ENCODE results near the gene LRCH2.

Gene LRCH2

DNA sequence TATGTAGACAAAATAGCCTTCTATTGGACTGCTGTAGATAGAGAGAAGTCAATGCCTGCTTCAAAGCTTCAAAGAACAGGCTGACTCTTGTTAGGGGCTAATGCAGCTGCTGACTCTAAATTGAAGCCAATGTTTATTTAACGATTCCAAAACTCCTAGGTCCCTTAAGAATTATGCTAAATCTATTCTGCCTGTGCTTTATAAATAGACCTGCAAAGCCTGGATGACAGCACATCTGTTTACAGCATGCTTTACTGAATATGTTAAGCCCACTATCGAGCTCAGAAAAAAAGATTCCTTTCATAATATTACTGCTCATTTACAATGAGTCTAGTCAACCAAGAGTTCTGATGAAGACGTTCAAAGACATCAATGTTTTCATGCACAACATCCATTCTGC, 99.5 kb downstream of the LRCH2 start:
- DNase-seq (ENCODE audit: insufficient read length, low spot score) (no peak), FAIRE-seq (no peak)
- TF ChIP-seq, protein P1, sequence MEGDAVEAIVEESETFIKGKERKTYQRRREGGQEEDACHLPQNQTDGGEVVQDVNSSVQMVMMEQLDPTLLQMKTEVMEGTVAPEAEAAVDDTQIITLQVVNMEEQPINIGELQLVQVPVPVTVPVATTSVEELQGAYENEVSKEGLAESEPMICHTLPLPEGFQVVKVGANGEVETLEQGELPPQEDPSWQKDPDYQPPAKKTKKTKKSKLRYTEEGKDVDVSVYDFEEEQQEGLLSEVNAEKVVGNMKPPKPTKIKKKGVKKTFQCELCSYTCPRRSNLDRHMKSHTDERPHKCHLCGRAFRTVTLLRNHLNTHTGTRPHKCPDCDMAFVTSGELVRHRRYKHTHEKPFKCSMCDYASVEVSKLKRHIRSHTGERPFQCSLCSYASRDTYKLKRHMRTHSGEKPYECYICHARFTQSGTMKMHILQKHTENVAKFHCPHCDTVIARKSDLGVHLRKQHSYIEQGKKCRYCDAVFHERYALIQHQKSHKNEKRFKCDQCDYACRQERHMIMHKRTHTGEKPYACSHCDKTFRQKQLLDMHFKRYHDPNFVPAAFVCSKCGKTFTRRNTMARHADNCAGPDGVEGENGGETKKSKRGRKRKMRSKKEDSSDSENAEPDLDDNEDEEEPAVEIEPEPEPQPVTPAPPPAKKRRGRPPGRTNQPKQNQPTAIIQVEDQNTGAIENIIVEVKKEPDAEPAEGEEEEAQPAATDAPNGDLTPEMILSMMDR (IDR thresholded peaks at IDR 0.05; ENCODE audit: insufficient read depth, missing control alignments): no peak

DNA sequence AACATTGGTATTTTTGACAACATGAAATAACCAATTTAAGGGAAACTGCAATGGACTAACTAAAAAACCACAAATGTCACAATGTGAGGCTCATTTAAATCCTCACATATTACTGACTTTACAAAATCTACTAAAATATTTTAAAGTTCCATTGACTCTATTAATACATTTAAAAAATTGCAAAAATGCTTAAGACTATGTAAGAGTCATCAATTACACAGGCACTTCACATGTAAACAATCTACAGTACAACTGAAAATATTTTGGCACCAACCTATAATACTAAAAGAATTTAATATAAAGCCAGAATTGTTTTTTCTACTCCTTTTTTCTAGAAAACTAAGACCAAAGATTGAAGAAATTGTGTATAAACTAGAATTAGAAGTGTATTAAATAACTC, 121.5 kb downstream of the LRCH2 start:
- TF ChIP-seq, protein P1 (IDR thresholded peaks at IDR 0.05; ENCODE audit: insufficient read depth, missing control alignments): no peak
- no peak for FAIRE-seq
- no peak for DNase-seq (ENCODE audit: insufficient read length, low spot score)

DNA sequence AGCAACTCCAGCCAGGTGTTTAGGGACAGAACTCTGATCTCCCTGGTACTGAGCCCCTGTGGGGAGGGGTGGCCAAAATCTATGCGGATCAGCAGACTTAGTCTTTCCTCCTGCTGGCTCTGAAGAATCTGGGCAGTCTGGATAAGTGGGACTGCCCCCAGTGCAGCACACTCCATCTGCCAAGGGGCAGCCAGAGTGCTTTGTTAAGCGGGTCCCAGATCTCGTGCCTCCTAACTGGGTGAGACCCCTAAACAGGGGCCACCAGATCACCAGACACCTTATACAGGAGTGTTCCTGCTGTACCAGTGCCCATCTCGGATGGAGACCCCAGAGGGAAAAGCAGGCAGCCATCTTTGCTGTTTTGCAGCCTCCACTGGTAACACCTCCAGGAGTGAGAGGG, 135.0 kb downstream of the LRCH2 start:
- no peak for FAIRE-seq
- TF ChIP-seq, protein P1 (IDR thresholded peaks at IDR 0.05; ENCODE audit: insufficient read depth, missing control alignments): no peak
- DNase-seq (ENCODE audit: insufficient read length, low spot score): no peak

DNA sequence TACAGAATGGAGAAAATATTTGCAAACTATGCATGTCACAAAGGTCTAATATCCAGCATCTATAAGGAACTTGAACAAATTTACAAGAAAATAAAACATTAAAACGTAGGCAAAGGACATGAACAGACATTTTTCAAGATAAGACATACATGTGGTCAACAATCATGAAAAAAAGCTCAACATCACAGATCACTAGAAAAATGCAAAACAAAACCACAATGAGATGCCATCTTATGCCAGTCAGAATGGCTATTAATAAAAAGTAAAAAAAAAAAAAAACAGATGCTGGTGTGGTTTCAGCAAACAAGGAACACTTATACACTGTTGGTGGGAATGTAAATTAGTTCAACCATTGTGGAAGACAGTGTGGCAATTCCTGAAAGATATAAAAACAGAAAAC, 140.7 kb downstream of the LRCH2 start:
- DNase-seq (ENCODE audit: insufficient read length, low spot score) (no peak), FAIRE-seq (no peak)
- TF ChIP-seq, protein P1 (IDR thresholded peaks at IDR 0.05; ENCODE audit: insufficient read depth, missing control alignments): no peak

DNA sequence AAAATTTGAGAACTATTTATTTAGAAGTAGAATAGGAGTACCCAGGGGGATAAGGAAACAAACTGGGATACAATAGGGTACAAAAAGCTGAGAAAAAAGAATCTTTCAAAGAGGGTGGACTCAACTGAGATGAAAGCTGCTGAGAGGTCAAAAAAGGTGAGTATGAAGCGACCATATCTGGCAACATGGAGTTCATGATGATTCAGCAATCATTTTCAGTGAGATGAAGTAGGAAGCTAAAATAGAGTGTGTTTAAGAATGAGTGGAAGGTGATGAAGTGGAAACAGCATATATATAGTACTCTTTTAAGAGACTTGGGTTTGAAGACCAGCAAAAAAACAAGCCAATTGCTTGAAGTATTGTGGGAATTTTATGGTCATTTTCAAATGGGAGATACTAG, 144.5 kb downstream of the LRCH2 start:
- TF ChIP-seq, protein P1 (IDR thresholded peaks at IDR 0.05; ENCODE audit: insufficient read depth, missing control alignments): no peak
- FAIRE-seq (no peak), DNase-seq (ENCODE audit: insufficient read length, low spot score) (no peak)

DNA sequence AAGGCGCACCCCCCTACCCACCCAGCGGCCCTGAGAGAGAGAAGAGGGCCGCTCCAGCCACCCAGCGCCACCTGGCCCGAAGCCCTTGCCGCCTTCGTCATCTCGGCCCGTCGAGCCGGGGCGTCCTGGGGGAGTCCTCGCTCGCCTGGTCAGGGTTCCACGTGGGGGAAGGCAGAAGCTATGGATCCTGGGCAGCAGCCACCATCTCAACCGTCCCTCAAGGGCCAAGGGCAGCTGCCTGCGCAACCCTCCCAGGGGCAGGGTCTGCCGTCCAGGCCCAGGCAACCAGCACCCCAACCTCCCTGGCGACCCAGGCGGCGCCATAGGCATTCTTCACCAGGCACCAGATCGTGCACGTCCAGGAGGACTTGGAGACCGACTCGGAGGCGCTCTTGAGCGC, 165.0 kb downstream of the LRCH2 start:
- DNase-seq (ENCODE audit: insufficient read length, low spot score): no peak
- TF ChIP-seq, protein P1 (IDR thresholded peaks at IDR 0.05; ENCODE audit: insufficient read depth, missing control alignments): no peak
- FAIRE-seq: no peak

DNA sequence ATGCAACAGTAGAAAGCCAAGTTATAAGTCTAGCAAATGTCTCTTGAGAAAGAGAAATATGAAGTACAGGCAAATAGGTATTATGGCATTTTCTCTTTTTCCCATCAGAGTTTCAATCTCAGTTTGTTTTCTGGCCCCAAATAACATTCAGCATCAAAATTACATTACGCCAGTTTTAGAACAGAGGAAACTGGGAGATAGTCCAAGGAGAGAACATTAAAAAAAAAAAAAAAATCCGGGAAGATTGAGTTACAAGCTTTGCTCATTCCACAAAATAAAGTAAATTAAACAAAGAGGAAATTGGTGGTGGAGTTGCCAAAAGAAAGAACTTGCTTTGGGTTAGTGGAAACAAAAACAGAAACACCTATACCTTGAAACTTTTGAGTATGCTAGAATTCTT, 166.1 kb downstream of the LRCH2 start:
- TF ChIP-seq, protein P1 (IDR thresholded peaks at IDR 0.05; ENCODE audit: insufficient read depth, missing control alignments): no peak
- no peak for FAIRE-seq
- no peak for DNase-seq (ENCODE audit: insufficient read length, low spot score)
